ENCODE measurements around the gene ADAT3.
A peak's percentile ranks its signal among the peaks of the same experiment; 100 is the strongest.

The ADAT3 gene

DNA sequence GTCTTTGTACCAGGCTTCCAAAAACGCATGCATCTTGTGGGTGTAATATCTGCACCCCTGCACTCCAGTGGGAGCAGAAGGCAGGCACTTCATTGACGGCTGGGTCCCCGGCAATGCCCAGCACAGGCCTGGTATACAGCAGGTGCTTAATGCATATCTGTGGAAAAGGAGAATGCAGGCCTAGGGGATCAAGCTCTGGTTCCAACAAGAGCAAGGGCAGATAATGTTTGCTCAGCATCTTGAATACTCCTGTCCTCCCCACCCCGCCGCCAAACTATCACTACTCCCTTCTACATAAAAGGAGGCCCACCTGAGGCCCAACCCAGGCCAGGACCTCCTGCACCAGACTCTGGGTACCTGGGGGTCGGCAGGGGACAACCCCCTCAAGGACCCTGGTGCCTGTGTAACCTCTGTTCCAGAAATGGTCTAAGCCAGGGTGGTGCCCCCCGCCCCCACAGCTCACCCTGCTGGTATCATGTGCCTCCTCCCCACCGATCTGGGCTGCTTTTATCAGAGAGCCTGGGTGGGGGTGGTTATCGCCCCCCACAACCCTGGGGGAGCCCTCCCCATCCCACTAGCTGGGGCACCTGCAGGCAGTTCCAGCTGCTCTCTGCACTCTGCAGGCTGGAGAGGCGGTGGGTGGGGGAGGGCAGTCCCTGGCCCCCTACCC is 46.7 kb upstream of the ADAT3 start (continued):
- TF ChIP-seq, protein P1, sequence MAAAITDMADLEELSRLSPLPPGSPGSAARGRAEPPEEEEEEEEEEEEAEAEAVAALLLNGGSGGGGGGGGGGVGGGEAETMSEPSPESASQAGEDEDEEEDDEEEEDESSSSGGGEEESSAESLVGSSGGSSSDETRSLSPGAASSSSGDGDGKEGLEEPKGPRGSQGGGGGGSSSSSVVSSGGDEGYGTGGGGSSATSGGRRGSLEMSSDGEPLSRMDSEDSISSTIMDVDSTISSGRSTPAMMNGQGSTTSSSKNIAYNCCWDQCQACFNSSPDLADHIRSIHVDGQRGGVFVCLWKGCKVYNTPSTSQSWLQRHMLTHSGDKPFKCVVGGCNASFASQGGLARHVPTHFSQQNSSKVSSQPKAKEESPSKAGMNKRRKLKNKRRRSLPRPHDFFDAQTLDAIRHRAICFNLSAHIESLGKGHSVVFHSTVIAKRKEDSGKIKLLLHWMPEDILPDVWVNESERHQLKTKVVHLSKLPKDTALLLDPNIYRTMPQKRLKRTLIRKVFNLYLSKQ (tag by site-specific recombination; IDR thresholded peaks at IDR 0.05; ENCODE audit: borderline replicate concordance), result no peak
- TF ChIP-seq YY1 (tag by site-specific recombination; IDR thresholded peaks at IDR 0.05), result no peak
- peak; percentile 86 for TF ChIP-seq GLIS1 (tag by site-specific recombination; IDR thresholded peaks at IDR 0.05)
- TF ChIP-seq, protein P2, sequence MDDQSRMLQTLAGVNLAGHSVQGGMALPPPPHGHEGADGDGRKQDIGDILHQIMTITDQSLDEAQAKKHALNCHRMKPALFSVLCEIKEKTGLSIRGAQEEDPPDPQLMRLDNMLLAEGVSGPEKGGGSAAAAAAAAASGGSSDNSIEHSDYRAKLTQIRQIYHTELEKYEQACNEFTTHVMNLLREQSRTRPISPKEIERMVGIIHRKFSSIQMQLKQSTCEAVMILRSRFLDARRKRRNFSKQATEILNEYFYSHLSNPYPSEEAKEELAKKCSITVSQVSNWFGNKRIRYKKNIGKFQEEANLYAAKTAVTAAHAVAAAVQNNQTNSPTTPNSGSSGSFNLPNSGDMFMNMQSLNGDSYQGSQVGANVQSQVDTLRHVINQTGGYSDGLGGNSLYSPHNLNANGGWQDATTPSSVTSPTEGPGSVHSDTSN (CRISPR knock-in tag; IDR thresholded peaks at IDR 0.05), result no peak
- no peak for TF ChIP-seq ZNF549 (tag by site-specific recombination; IDR thresholded peaks at IDR 0.05)
- TF ChIP-seq ZNF112 (tag by site-specific recombination; IDR thresholded peaks at IDR 0.05), result no peak
- no peak for TF ChIP-seq ZNF394 (tag by site-specific recombination; IDR thresholded peaks at IDR 0.05; ENCODE audit: borderline replicate concordance)
- TF ChIP-seq ZNF654 (tag by site-specific recombination; IDR thresholded peaks at IDR 0.05; ENCODE audit: low read depth), result no peak
- TF ChIP-seq GLIS2 (tag by site-specific recombination; IDR thresholded peaks at IDR 0.05), result peak; percentile 81
- no peak for TF ChIP-seq HOXA7 (CRISPR knock-in tag; IDR thresholded peaks at IDR 0.05; ENCODE audit: borderline replicate concordance)

DNA sequence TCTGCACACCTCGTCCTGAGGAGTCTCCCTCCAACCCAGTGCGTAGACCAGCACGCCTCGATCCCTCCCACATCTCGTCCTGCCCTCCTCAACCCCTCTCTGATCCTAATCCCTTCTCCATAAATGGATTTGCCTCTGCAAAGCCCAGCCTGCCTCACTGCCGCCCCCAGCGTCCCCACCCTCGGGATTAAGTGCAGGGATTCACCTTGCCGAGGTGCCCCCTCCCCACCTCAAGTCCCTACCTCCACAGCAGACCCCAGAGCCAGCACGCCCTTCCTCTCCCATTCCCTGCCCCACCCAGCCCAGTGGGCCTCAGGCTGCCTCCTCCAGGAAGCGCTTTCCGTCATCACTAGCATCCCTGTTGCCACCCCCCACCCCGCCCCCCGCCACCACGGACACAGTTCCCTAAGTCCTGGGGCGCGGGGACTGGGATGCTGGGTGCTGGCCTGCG is 45.8 kb upstream of the ADAT3 start:
- ChIA-PET POLR2A (no interaction called here), CTCF (no interaction called here)
- no peak overlapping the region for H3K27ac ChIP-seq (ENCODE audit: extremely low read depth, low read depth, low read length)
- peaks cover 24% of the 10 kb centered on the region for H3K4me1 ChIP-seq (ENCODE audit: control insufficient read depth, insufficient read depth, low read length)
- H3K36me3 ChIP-seq (ENCODE audit: control insufficient read depth in 2 of 2, insufficient read depth in 1 of 2, low read length in 2 of 2), result no peaks in the 10 kb centered on the region
- H3K9me3 ChIP-seq (ENCODE audit: control insufficient read depth, insufficient read depth, low read depth, low read length), result no peaks in the 10 kb centered on the region
- no peak overlapping the region for H3K4me3 ChIP-seq (ENCODE audit: low read depth, low read length)
- no peak for TF ChIP-seq ZNF776 (tag by site-specific recombination; IDR thresholded peaks at IDR 0.05; ENCODE audit: borderline replicate concordance)
- TF ChIP-seq ZNF837 (tag by site-specific recombination; IDR thresholded peaks at IDR 0.05), result no peak
- TF ChIP-seq ZNF239 (tag by site-specific recombination; IDR thresholded peaks at IDR 0.05), result no peak
- TF ChIP-seq KLF8 (tag by site-specific recombination; IDR thresholded peaks at IDR 0.05), result peak; percentile 58; the same call in 1 of the 2 replicates
- TF ChIP-seq ZNF76 (tag by site-specific recombination; IDR thresholded peaks at IDR 0.05; ENCODE audit: borderline replicate concordance, low read depth), result peak; percentile 14; the same call in 1 of the 2 replicates
- no peak for TF ChIP-seq ZNF423 (tag by site-specific recombination; IDR thresholded peaks at IDR 0.05)
- no peak; the same call in 1 of the 2 replicates for TF ChIP-seq ZIC2 (tag by site-specific recombination; IDR thresholded peaks at IDR 0.05)
- TF ChIP-seq ZBTB48 (tag by site-specific recombination; IDR thresholded peaks at IDR 0.05), result peak; percentile 26; the same call in 1 of the 2 replicates
- TF ChIP-seq, protein P3, sequence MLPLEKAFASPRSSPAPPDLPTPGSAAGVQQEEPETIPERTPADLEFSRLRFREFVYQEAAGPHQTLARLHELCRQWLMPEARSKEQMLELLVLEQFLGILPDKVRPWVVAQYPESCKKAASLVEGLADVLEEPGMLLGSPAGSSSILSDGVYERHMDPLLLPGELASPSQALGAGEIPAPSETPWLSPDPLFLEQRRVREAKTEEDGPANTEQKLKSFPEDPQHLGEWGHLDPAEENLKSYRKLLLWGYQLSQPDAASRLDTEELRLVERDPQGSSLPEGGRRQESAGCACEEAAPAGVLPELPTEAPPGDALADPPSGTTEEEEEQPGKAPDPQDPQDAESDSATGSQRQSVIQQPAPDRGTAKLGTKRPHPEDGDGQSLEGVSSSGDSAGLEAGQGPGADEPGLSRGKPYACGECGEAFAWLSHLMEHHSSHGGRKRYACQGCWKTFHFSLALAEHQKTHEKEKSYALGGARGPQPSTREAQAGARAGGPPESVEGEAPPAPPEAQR (tag by site-specific recombination; IDR thresholded peaks at IDR 0.05), result no peak
- TF ChIP-seq, protein P4, sequence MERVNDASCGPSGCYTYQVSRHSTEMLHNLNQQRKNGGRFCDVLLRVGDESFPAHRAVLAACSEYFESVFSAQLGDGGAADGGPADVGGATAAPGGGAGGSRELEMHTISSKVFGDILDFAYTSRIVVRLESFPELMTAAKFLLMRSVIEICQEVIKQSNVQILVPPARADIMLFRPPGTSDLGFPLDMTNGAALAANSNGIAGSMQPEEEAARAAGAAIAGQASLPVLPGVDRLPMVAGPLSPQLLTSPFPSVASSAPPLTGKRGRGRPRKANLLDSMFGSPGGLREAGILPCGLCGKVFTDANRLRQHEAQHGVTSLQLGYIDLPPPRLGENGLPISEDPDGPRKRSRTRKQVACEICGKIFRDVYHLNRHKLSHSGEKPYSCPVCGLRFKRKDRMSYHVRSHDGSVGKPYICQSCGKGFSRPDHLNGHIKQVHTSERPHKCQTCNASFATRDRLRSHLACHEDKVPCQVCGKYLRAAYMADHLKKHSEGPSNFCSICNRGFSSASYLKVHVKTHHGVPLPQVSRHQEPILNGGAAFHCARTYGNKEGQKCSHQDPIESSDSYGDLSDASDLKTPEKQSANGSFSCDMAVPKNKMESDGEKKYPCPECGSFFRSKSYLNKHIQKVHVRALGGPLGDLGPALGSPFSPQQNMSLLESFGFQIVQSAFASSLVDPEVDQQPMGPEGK (tag by site-specific recombination; IDR thresholded peaks at IDR 0.05), result peak; percentile 85
- TF ChIP-seq OSR2 (tag by site-specific recombination; IDR thresholded peaks at IDR 0.05), result no peak
- TF ChIP-seq, protein P5, sequence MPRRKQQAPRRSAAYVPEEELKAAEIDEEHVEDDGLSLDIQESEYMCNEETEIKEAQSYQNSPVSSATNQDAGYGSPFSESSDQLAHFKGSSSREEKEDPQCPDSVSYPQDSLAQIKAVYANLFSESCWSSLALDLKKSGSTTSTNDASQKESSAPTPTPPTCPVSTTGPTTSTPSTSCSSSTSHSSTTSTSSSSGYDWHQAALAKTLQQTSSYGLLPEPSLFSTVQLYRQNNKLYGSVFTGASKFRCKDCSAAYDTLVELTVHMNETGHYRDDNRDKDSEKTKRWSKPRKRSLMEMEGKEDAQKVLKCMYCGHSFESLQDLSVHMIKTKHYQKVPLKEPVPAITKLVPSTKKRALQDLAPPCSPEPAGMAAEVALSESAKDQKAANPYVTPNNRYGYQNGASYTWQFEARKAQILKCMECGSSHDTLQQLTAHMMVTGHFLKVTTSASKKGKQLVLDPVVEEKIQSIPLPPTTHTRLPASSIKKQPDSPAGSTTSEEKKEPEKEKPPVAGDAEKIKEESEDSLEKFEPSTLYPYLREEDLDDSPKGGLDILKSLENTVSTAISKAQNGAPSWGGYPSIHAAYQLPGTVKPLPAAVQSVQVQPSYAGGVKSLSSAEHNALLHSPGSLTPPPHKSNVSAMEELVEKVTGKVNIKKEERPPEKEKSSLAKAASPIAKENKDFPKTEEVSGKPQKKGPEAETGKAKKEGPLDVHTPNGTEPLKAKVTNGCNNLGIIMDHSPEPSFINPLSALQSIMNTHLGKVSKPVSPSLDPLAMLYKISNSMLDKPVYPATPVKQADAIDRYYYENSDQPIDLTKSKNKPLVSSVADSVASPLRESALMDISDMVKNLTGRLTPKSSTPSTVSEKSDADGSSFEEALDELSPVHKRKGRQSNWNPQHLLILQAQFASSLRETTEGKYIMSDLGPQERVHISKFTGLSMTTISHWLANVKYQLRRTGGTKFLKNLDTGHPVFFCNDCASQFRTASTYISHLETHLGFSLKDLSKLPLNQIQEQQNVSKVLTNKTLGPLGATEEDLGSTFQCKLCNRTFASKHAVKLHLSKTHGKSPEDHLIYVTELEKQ (tag by site-specific recombination; IDR thresholded peaks at IDR 0.05; ENCODE audit: borderline replicate concordance), result no peak
- TF ChIP-seq ZNF629 (tag by site-specific recombination; IDR thresholded peaks at IDR 0.05), result no peak
- TF ChIP-seq SP7 (tag by site-specific recombination; IDR thresholded peaks at IDR 0.05), result peak; percentile 40
- TF ChIP-seq, protein P6, sequence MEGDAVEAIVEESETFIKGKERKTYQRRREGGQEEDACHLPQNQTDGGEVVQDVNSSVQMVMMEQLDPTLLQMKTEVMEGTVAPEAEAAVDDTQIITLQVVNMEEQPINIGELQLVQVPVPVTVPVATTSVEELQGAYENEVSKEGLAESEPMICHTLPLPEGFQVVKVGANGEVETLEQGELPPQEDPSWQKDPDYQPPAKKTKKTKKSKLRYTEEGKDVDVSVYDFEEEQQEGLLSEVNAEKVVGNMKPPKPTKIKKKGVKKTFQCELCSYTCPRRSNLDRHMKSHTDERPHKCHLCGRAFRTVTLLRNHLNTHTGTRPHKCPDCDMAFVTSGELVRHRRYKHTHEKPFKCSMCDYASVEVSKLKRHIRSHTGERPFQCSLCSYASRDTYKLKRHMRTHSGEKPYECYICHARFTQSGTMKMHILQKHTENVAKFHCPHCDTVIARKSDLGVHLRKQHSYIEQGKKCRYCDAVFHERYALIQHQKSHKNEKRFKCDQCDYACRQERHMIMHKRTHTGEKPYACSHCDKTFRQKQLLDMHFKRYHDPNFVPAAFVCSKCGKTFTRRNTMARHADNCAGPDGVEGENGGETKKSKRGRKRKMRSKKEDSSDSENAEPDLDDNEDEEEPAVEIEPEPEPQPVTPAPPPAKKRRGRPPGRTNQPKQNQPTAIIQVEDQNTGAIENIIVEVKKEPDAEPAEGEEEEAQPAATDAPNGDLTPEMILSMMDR (tag by site-specific recombination; IDR thresholded peaks at IDR 0.05), result no peak
